HG02973 (cell line): ENCODE data around the gene CKAP2L.
"Not testable (repeated sequence)": the region's sequence is repeated elsewhere in the genome, so short reads cannot be mapped to it uniquely, and the experiment has no call there.

ENCODE experiments used
- ATAC-seq: cut with Tn5 transposase; IDR thresholded peaks from one replicate; pipeline ENCODE4 v1.9.1; 2021; ENCODE audit warnings: moderate library complexity; ENCODE audit not compliant: unreplicated experiment

CKAP2L gene

GRCh38 chr2:112727276-112728028 is 37.0 kb downstream of the CKAP2L start:
- ATAC-seq = no peak

GRCh38 chr2:112726487-112727190 is 37.8 kb downstream of the CKAP2L start:
- ATAC-seq = peak; percentile 72

GRCh38 chr2:112725545-112726457 is 38.6 kb downstream of the CKAP2L start:
- ATAC-seq = peak; percentile 42

GRCh38 chr2:112724591-112725525 is 39.6 kb downstream of the CKAP2L start:
- no peak for ATAC-seq

GRCh38 chr2:112723995-112724394 is 40.4 kb downstream of the CKAP2L start:
- no peak for ATAC-seq

GRCh38 chr2:112723547-112723940 is 40.9 kb downstream of the CKAP2L start:
- no peak for ATAC-seq

- ATAC-seq = no peak
These were observed 41.4 kb downstream of the CKAP2L start for GRCh38 chr2:112722816-112723546.

- no peak for ATAC-seq
These were observed 42.4 kb downstream of the CKAP2L start for GRCh38 chr2:112721819-112722522.

GRCh38 chr2:112720785-112721184 is 43.6 kb downstream of the CKAP2L start, which contains the start of gene NT5DC4:
TSS of gene NT5DC4 (plus strand) at chr2:112721020. CDS start at chr2:112721080, 60 bp downstream.
- ATAC-seq = no peak

GRCh38 chr2:112718863-112719370 is 45.5 kb downstream of the CKAP2L start:
- no peak for ATAC-seq

GRCh38 chr2:112716826-112717352 is 47.5 kb downstream of the CKAP2L start:
- ATAC-seq = not testable (repeated sequence)

- not testable (repeated sequence) for ATAC-seq
These were observed 48.3 kb downstream of the CKAP2L start for GRCh38 chr2:112716094-112716493.

GRCh38 chr2:112714836-112715631 is 49.4 kb downstream of the CKAP2L start:
- ATAC-seq = no peak

GRCh38 chr2:112714331-112714730 is 50.1 kb downstream of the CKAP2L start:
- no peak for ATAC-seq

GRCh38 chr2:112713926-112714325 is 50.5 kb downstream of the CKAP2L start:
- no peak for ATAC-seq

GRCh38 chr2:112713585-112713925 is 50.9 kb downstream of the CKAP2L start:
- ATAC-seq = no peak

- ATAC-seq = no peak
These were observed 51.4 kb downstream of the CKAP2L start for GRCh38 chr2:112712903-112713584.
